Thyroid gland (tissue), 4 donors: ENCODE data around the gene ACSL3. TPM values are rescaled to one million over a fixed set of nuclear protein-coding genes. Genes with fewer than 3 reads are reported as not detected.
"Not testable (repeated sequence)": the region's sequence is repeated elsewhere in the genome, so short reads cannot be mapped to it uniquely, and the experiment has no call there.

ENCODE experiments used
- DNase-seq, 2 donors: peaks; one replicate each; pipeline ENCODE4 v3.0.0-alpha.2; 2019
- H3K27ac ChIP-seq, 3 donors: fragments of 200-600 bp; sonication (generic); 1 replicate in 2 of 3; 2 replicates in 1 of 3; pipeline ENCODE4 v1.5.1; 2016 to 2019; ENCODE audit warnings: mild to moderate bottlenecking in 1 of 3, moderate library complexity in 1 of 3
- H3K27me3 ChIP-seq: fragments of 200-600 bp; sonication (generic); one replicate; pipeline ENCODE4 v1.5.1; 2019
- H3K36me3 ChIP-seq, 2 donors: fragments of 200-600 bp; sonication (generic); one replicate each; pipeline ENCODE4 v1.5.1; 2016 to 2019
- H3K4me1 ChIP-seq, 2 donors: fragments of 200-600 bp; sonication (generic); one replicate each; pipeline ENCODE4 v1.5.1; 2017 to 2019
- H3K4me3 ChIP-seq, 3 donors: fragments of 200-600 bp; sonication (generic); replicated peaks in 1 of 3; 1 replicate in 2 of 3; 2 replicates in 1 of 3; pipeline ENCODE4 v1.5.1; 2016; ENCODE audit warnings: mild to moderate bottlenecking in 1 of 3
- H3K9me3 ChIP-seq: fragments of 200-600 bp; sonication (generic); one replicate; pipeline ENCODE4 v1.5.1; 2017
- POLR2A ChIP-seq, 2 donors: fragments of 450-650 bp; IDR thresholded peaks; one replicate each; pipeline ENCODE4 v1.6.1; 2017; ENCODE audit warnings: antibody characterized with exemption in 2 of 2, mild to moderate bottlenecking in 2 of 2, moderate library complexity in 1 of 2
- WGBS, 2 donors: methylation state at CpG; one replicate each; pipeline ENCODE4 v1.1.5; 2017; 5-methylcytosine and 5-hydroxymethylcytosine counted together
- intact Hi-C: fragments of 100-400 bp; cut with DNase I; formaldehyde crosslinking; loops from one replicate; pipeline ENCODE4 v1.15.1; 2023
- total RNA-seq, 4 donors: library from RNA; depleted of rRNA; stranded (reverse); fragments of >200 nt; gene quantifications; one replicate each; pipeline ENCODE4 v1.2.3, GENCODE V29; 2016
- TF ChIP-seq, protein P1 (sequence below), 6 experiments: fragments of 200-600 bp in 3 of 6; fragments of 450-650 bp in 3 of 6; sonication (generic) in 3 of 6; IDR thresholded peaks; one replicate each; pipeline ENCODE4 v1.5.1; 2016 to 2019; ENCODE audit warnings: antibody characterized with exemption in 6 of 6, mild to moderate bottlenecking in 2 of 6, inconsistent platforms in 1 of 6, moderate library complexity in 1 of 6

ACSL3 gene
- total RNA-seq, 4 donors from 2014 or later = 62.0 to 85.8 (median 76.6) TPM

DNA sequence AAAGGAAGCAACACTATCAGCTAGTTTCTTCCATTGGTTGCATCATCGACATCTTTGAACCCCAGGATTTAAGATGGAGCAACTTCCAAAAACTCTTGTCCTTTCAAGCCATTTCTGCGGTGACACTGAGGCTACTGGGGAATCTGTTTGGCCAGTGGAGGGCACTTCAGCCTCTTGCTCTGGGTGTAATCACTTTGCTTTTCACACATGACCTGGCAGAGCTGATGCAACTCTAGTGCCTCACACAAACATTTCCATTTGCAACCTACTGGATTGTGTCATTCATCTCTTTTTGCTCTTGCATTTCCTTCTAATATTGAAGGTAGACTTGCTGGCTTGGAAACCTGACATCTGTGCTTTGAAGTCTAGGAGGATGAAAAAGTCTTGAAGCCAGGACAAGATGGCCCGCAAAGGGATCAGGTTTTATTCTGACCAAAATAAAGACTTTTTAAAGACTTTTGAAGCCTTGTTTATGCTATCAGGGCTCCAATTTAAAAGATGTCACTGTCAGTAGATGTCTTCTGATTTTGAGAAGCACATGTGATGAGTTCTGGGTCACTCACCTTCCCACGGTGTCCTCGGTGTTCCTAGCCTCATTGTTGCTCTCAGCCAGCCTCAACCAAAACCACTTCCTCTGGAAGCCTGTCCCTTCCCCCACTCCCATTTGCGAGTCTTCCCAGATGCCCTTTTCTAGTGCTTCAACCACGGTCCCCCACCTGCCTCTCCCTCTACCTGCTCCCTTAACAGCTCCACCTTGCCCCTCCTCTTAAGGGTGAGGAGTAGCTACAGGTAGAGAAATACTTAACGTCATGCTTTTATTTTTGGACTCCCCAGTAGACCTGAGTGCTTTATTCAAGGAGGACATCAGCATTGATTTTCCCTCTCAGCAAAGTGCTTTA lies 121.4 kb downstream of the ACSL3 start:
- Histone ChIP-seq H3K36me3 (no peaks in the 10 kb centered on the region), H3K4me3 (no peak overlapping the region), H3K4me1 (peaks cover 6 to 9% of the 10 kb centered on the region in 2 donors), H3K27me3 (no peaks in the 10 kb centered on the region), H3K9me3 (no peaks in the 10 kb centered on the region), H3K27ac (no peak overlapping the region)
- 43 to 46% methylated on average over 8 of the region's 8 CpGs for WGBS, 2 donors
- TF ChIP-seq, protein P1, sequence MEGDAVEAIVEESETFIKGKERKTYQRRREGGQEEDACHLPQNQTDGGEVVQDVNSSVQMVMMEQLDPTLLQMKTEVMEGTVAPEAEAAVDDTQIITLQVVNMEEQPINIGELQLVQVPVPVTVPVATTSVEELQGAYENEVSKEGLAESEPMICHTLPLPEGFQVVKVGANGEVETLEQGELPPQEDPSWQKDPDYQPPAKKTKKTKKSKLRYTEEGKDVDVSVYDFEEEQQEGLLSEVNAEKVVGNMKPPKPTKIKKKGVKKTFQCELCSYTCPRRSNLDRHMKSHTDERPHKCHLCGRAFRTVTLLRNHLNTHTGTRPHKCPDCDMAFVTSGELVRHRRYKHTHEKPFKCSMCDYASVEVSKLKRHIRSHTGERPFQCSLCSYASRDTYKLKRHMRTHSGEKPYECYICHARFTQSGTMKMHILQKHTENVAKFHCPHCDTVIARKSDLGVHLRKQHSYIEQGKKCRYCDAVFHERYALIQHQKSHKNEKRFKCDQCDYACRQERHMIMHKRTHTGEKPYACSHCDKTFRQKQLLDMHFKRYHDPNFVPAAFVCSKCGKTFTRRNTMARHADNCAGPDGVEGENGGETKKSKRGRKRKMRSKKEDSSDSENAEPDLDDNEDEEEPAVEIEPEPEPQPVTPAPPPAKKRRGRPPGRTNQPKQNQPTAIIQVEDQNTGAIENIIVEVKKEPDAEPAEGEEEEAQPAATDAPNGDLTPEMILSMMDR (IDR thresholded peaks at IDR 0.05) = peak in 5 of 6 experiments; percentile 20 to 77 (median 68)
- no peak for TF ChIP-seq POLR2A (IDR thresholded peaks at IDR 0.05)
- intact Hi-C loops = loop anchor here (10.0 kb wide), 1 partner anchor 73 kb away; the partner anchor contains the start of gene KCNE4
- DNase-seq = peak; percentile 83 to 86

DNA sequence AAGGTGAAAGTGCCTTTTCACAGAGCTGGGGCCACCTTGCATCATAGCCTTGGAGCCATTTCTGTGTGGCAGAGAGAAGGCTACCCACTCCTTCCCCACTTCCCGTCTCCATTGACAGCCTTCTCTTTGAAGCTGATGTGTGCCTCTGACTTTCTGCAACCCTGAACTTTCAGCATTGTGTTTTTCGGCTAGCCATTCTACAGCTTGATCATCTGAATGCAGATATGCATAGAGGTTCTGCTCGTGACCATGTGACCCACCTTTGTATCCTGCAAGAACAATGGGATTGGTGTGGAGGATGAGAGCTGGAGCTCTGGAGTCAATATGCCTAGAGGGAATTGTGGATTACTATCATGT lies 122.1 kb downstream of the ACSL3 start:
- no peak for TF ChIP-seq POLR2A (IDR thresholded peaks at IDR 0.05)
- TF ChIP-seq, protein P1 (IDR thresholded peaks at IDR 0.05) = no peak
- Histone ChIP-seq H3K4me3 (no peak overlapping the region), H3K36me3 (no peaks in the 10 kb centered on the region), H3K27me3 (no peaks in the 10 kb centered on the region), H3K27ac (no peak overlapping the region), H3K4me1 (peaks cover 6 to 9% of the 10 kb centered on the region in 2 donors), H3K9me3 (no peaks in the 10 kb centered on the region)
- DNase-seq = no peak
- WGBS, 2 donors = 91 to 94% methylated on average over 3 of the region's 3 CpGs
- intact Hi-C loops = loop anchor here (10.0 kb wide), 1 partner anchor 72 kb away; the partner anchor contains the start of gene KCNE4

GRCh38 chr2:222984908-222985307 lies 124.1 kb downstream of the ACSL3 start:
- DNase-seq = no peak
- Histone ChIP-seq H3K9me3 (no peaks in the 10 kb centered on the region), H3K27me3 (no peaks in the 10 kb centered on the region), H3K36me3 (no peaks in the 10 kb centered on the region), H3K4me1 (peaks cover 6 to 9% of the 10 kb centered on the region in 2 donors), H3K27ac (no peak overlapping the region), H3K4me3 (no peak overlapping the region)
- intact Hi-C loops = loop anchor here (10.0 kb wide), 1 partner anchor 70 kb away; the partner anchor contains the start of gene KCNE4
- TF ChIP-seq POLR2A (IDR thresholded peaks at IDR 0.05) = no peak
- TF ChIP-seq, protein P1 (IDR thresholded peaks at IDR 0.05) = no peak
- whole genome bisulfite sequencing, 2 donors = 88 to 92% methylated on average over 2 of the region's 2 CpGs

- TF ChIP-seq, protein P1 (IDR thresholded peaks at IDR 0.05) = no peak
- intact Hi-C loops = loop anchor here (10.0 kb wide), 1 partner anchor 65 kb away; the partner anchor contains the start of gene KCNE4
- no peak overlapping the region for H3K27ac ChIP-seq
- no peaks in the 10 kb centered on the region for H3K9me3 ChIP-seq
- H3K27me3 ChIP-seq = no peaks in the 10 kb centered on the region
- no peaks in the 10 kb centered on the region for H3K36me3 ChIP-seq
- no peak overlapping the region for H3K4me3 ChIP-seq
- peaks cover 4 to 7% of the 10 kb centered on the region in 2 donors for H3K4me1 ChIP-seq
- DNase-seq = no peak
Measured at GRCh38 chr2:222989431-222989830, 128.6 kb downstream of the ACSL3 start.

GRCh38 chr2:222990206-222990605 lies 129.4 kb downstream of the ACSL3 start:
- H3K36me3 ChIP-seq, H3K4me3 ChIP-seq, H3K27ac ChIP-seq, H3K27me3 ChIP-seq, DNase-seq, intact Hi-C loops, H3K9me3 ChIP-seq: not testable (repeated sequence)
- WGBS, 2 donors = 91 to 94% methylated on average over 4 of the region's 4 CpGs
- H3K4me1 ChIP-seq = peaks cover 12 to 14% of the 10 kb centered on the region in 2 donors
